Osteocyte (in vitro differentiated cells): ENCODE data around the gene PDZRN4. TPM values are rescaled to one million over a fixed set of nuclear protein-coding genes. Genes with fewer than 3 reads are reported as not detected.

Experiments
- DNase-seq: peaks from one replicate; pipeline ENCODE4 v3.0.0; 2021; ENCODE audit warnings: mixed read lengths; ENCODE audit not compliant: unreplicated experiment; ENCODE audit errors: extremely low spot score
- H3K27ac Mint-ChIP-seq: one replicate; pipeline ENCODE4 v1.8.0; 2021; ENCODE audit warnings: mild to moderate bottlenecking, mixed read lengths; ENCODE audit not compliant: unreplicated experiment
- H3K27me3 Mint-ChIP-seq: one replicate; pipeline ENCODE4 v1.8.0; 2021; ENCODE audit warnings: mixed read lengths; ENCODE audit not compliant: unreplicated experiment
- H3K36me3 Mint-ChIP-seq: one replicate; pipeline ENCODE4 v1.8.0; 2021; ENCODE audit warnings: mixed read lengths; ENCODE audit not compliant: unreplicated experiment
- H3K4me1 Mint-ChIP-seq: one replicate; pipeline ENCODE4 v1.8.0; 2021; ENCODE audit warnings: mixed read lengths; ENCODE audit not compliant: unreplicated experiment
- H3K4me3 Mint-ChIP-seq: one replicate; pipeline ENCODE4 v1.8.0; 2021; ENCODE audit warnings: mild to moderate bottlenecking, moderate library complexity, mixed read lengths; ENCODE audit not compliant: unreplicated experiment
- H3K9me3 Mint-ChIP-seq: one replicate; pipeline ENCODE4 v1.8.0; 2021; ENCODE audit warnings: mixed read lengths; ENCODE audit not compliant: unreplicated experiment
- total RNA-seq: library from RNA; stranded (reverse); gene quantifications from 2 replicates; pipeline ENCODE4 v1.2.1, GENCODE V29; 2021
- TF ChIP-seq, protein P1 (sequence below): fragments of 200-600 bp; sonication (generic); IDR thresholded peaks from 2 replicates; pipeline ENCODE4 v1.5.0; 2021; ENCODE audit warnings: antibody characterized with exemption, mild to moderate bottlenecking, moderate library complexity

Gene PDZRN4
- total RNA-seq, 1 donor from 2014 or later = not detected

DNA sequence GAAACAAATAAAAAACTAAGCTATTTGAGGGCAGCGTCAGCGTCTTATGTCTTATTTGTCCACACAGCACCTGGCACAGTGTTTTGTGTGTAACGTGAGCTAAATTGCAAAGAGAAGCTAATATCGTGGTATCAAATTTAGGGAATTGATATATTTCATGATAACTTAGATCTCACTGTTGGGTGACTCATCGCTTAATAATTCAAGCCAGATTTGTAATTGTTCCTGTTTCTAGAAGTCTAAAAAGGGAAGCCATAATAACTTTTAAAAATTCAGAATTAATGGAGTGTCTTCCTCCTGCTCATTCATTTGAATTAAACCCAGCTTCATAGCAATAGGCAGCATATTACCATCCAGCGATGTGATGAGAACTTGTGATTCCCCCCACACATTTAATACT is 214.7 kb downstream of the PDZRN4 start:
- Mint-ChIP-seq H3K4me3 (no peak overlapping the region), H3K4me1 (no peaks in the 10 kb centered on the region), H3K27ac (no peak overlapping the region), H3K27me3 (no peaks in the 10 kb centered on the region), H3K9me3 (peaks cover 12% of the 10 kb centered on the region), H3K36me3 (no peaks in the 10 kb centered on the region)
- DNase-seq = no peak
- TF ChIP-seq, protein P1, sequence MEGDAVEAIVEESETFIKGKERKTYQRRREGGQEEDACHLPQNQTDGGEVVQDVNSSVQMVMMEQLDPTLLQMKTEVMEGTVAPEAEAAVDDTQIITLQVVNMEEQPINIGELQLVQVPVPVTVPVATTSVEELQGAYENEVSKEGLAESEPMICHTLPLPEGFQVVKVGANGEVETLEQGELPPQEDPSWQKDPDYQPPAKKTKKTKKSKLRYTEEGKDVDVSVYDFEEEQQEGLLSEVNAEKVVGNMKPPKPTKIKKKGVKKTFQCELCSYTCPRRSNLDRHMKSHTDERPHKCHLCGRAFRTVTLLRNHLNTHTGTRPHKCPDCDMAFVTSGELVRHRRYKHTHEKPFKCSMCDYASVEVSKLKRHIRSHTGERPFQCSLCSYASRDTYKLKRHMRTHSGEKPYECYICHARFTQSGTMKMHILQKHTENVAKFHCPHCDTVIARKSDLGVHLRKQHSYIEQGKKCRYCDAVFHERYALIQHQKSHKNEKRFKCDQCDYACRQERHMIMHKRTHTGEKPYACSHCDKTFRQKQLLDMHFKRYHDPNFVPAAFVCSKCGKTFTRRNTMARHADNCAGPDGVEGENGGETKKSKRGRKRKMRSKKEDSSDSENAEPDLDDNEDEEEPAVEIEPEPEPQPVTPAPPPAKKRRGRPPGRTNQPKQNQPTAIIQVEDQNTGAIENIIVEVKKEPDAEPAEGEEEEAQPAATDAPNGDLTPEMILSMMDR = no peak

DNA sequence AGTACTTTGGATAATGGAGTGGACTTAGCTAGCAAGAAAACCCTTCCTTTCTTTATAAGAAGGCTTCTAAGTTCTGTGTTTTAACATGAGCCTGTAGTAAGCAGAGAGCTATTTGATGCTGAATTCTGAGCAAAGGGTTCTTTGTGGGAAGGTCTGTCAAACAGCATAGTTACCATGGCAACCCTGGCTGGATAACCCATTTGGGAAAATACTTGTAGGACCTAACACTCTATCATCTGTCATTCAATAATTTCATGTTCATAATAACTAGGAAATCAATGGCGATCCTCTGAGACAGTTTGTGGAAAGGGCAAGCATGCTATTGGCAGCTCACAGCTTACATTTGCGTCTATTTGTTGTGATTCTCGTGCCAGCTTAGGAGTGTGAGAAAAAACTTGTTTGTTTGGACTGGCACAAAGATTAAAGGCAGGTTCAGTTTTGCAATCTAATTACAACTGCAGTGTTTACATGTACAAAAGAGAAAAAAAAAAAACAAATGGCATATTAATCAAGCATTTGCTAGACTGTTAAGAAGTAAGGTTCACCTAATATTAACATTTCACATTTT is 219.2 kb downstream of the PDZRN4 start:
- Mint-ChIP-seq H3K27me3 (no peaks in the 10 kb centered on the region), H3K27ac (no peak overlapping the region), H3K36me3 (no peaks in the 10 kb centered on the region), H3K4me1 (no peaks in the 10 kb centered on the region), H3K4me3 (no peak overlapping the region), H3K9me3 (peaks cover 12% of the 10 kb centered on the region)
- no peak for DNase-seq
- TF ChIP-seq, protein P1 = no peak

DNA sequence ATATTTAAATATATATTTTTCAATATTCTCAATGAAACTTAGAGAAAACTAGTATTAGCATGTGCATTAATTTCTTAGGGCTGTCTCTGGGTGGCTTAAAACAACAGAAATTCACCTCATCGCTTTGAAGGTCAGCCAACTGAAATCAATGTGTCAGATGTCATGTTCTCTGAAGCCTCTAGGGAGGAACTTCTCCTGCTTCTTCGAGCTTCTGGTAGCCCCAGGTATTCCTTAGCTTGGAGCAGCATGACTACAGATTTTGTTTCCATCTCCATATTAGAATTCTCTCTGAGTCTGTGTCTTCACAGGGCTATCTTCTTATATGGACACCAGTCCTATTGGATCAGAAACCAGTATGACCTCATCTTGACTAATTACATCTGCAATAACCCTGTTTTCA is 221.5 kb downstream of the PDZRN4 start:
- Mint-ChIP-seq H3K27me3 (no peaks in the 10 kb centered on the region), H3K9me3 (peaks cover 7% of the 10 kb centered on the region), H3K27ac (no peak overlapping the region), H3K4me3 (no peak overlapping the region), H3K4me1 (no peaks in the 10 kb centered on the region), H3K36me3 (no peaks in the 10 kb centered on the region)
- TF ChIP-seq, protein P1 = no peak
- DNase-seq = no peak

DNA sequence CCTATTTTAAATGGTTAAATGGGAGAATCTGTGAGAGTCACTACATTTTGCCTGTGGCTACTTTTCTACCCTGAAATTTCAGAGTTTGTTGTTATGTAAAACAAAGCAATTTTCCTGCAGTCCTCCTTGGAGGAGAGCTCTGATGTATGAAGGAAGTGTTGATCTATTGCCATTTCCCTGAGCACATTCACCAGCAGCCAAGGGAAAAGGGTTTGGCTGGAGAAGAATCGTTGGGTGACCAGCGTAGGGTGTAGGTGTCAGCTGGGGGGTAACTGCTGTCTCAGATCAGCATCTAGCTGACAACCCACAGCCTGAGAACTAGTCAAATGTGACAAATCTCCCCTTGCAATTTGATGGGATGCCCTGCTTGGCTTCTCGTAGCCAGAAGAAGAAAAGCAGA is 230.5 kb downstream of the PDZRN4 start:
- no peak for DNase-seq
- Mint-ChIP-seq H3K4me3 (no peak overlapping the region), H3K9me3 (no peaks in the 10 kb centered on the region), H3K27ac (no peak overlapping the region), H3K4me1 (no peaks in the 10 kb centered on the region), H3K27me3 (peaks cover 3% of the 10 kb centered on the region), H3K36me3 (no peaks in the 10 kb centered on the region)
- TF ChIP-seq, protein P1 = no peak

DNA sequence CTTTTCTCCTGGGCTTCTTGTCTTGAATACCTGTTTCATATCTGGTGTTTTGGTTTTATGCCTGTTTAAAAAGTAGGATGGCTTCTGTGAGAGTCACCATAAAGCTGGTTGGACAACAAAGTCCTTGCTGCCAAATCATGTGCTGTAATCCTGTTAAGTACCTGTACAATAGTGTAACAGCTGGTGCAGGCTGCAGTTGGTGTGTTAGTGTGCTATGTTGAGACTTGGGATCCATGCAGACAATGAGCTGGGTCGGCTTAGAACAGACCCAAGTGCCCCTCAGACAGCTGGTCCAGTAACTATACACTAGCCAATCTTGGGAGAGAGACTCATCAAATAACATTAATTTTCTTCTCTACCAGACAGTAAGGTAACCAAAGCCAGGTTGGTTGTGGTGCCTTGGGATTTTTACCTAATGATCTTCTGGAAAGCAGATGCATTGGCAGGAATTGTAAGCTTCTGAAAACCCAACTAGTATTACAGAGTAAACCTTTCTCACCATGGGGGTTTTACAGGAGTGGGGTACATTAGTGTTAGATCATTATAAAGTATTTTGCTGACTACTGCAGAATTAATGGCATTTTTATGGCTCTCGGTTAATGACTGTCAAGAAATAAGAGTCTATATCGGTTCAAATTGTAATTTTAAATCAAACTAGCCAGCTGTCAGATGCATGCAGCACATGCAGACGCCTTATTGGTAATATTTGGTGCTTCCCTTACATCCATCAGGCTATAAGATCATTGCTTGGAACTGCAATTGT is 231.2 kb downstream of the PDZRN4 start:
- TF ChIP-seq, protein P1 = no peak
- no peak overlapping the region for H3K27ac Mint-ChIP-seq

More for the DNA sequence above, 231.2 kb downstream of the PDZRN4 start:
- H3K36me3 Mint-ChIP-seq = no peaks in the 10 kb centered on the region
- no peaks in the 10 kb centered on the region for H3K9me3 Mint-ChIP-seq
- DNase-seq = no peak
- H3K4me1 Mint-ChIP-seq = no peaks in the 10 kb centered on the region
- no peak overlapping the region for H3K4me3 Mint-ChIP-seq
- peaks cover 3% of the 10 kb centered on the region for H3K27me3 Mint-ChIP-seq
